NCI-H524 treated with DMSO at 0.1 percent for 48 hours (cell line): ENCODE measurements around the gene MORC4.

Experiments used
- DNase-seq: peaks from one replicate; lab custom pipeline; 2025; lab: John Stamatoyannopoulos, UW

Gene MORC4

GRCh38 chrX:106952988-106953387, 47.0 kb downstream of the MORC4 start:
- DNase-seq = no peak

DNA sequence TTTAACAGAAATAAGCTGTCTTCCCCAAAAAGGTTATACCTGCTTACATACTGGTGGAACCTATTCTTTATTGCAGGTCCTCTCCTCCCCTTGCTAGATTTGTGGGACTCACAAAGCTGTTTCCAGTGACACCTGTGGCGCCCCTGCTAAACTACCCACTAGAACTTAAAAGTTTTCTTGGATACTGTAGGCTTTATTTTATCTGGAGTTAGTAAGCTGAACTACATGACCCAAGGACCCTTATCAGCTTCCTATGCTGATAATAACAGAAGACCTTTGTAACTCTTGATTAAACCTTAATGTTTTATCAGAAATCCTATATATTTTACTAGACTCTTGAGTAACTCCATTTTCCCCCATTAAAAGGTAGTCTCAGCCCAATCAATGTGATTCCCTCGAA, 47.5 kb downstream of the MORC4 start:
- DNase-seq = no peak

- no peak for DNase-seq
Observed at GRCh38 chrX:106952089-106952488, 47.9 kb downstream of the MORC4 start.

DNA sequence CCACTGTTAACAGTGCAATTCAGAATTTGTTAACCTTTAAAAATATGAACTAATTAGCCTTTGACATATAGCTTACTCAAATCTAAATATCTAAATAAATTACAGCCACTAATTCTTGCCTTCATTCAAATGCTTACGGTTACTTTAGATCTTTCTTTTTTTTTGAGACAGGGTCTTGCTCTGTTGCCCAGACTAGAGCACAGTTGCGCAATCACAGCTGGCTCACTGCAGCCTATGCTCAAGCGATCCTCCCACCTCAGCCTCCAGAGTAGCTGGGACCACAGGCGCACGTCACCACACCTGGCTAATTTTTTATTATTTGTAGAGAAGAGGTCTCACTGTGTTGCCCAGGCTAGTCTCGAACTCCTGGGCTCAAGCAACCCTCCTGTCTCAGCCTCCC, 48.8 kb downstream of the MORC4 start:
- DNase-seq = no peak

GRCh38 chrX:106950381-106950780, 49.6 kb downstream of the MORC4 start:
- DNase-seq = no peak

- no peak for DNase-seq
Observed at GRCh38 chrX:106949366-106949765, 50.6 kb downstream of the MORC4 start.

DNA sequence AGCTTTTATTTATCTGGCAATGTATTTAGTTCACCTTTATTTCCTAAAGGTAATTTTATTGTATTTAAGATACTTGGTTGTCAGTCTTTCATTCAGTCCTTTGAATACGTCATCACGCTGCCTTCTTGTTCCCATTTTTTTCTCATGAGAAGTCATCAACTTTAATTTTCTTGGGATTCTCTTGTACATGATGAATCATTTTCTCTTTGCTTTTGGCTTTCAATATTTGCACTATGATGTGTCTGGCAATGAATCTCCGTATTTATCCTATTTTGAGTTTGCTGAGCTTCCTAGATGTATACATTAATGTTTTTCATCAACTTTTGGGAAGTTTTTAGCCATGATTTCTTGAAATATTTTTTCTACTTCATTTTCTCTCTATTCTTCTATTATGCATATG, 51.4 kb downstream of the MORC4 start:
- DNase-seq = no peak

GRCh38 chrX:106946464-106946863, 53.5 kb downstream of the MORC4 start:
- DNase-seq = no peak

- DNase-seq = no peak
Observed at GRCh38 chrX:106940068-106940467, 59.9 kb downstream of the MORC4 start.

- DNase-seq = no peak
Observed at GRCh38 chrX:106939566-106939965, 60.4 kb downstream of the MORC4 start.

DNA sequence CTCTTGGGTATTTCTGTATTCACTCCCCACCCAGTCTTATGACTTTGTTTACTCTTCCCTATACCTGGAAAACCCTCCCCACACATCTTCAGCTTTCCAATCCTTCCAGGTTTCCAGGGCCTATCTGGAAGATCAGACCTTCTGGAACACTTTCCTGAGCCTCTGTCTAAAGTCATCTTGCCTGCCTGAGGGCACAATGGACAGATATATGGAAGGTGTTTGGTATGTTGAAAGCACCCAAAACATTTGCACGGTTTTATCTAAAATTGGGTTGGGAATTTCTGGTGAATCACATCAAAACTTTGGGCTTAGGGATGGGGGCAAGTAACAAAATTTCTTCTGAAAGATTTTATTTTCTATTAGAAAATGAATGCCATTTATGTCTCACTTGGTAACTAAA, 63.8 kb downstream of the MORC4 start:
- no peak for DNase-seq

GRCh38 chrX:106935175-106935574, 64.8 kb downstream of the MORC4 start:
- DNase-seq = no peak

DNA sequence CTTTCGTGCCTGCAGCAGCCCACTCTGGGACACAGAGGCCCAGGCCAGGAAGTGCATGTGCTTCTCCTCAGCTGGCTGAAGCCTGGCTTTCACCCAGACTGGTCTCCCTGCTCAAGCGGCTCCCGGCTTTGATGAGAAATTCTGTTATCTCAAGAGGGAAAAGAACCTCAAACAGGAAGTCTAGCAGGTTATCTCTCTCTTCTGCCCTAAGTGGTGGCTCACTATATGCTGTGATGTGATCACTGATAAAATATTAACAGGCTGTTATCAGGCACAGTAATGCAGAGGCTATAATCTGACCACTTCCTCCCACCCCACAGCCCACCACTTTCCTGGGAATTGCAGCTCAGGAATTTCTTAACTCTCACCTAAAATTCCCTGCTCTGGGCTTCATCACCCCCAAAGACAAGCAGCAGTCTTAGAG, 66.5 kb downstream of the MORC4 start:
- DNase-seq = no peak

- DNase-seq = no peak
Observed at GRCh38 chrX:106932960-106933537, 67.0 kb downstream of the MORC4 start.

DNA sequence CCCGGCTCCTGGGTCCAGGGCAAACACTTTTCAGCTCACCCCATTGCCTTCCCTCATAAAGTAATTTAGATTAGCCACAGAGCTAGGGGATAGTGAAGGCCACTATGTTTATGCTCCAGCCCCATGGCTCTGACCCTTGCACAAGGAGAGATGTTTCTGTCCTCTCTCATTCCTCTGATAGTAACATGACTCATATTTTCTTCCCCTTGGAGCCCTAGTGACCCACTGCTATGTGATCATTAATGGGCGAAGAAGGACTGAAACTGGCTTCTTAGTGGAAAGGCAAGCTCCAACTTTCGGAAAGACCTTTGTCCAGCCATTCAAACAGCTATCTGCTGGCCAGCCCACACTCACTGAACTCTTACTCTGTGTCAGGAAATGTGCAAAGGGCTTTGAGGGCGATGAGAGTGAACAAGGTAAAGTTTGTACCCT, 67.5 kb downstream of the MORC4 start:
- DNase-seq = no peak

GRCh38 chrX:106931831-106932491, 68.1 kb downstream of the MORC4 start:
- no peak for DNase-seq

- no peak for DNase-seq
Observed at GRCh38 chrX:106928227-106928626, 71.8 kb downstream of the MORC4 start.

DNA sequence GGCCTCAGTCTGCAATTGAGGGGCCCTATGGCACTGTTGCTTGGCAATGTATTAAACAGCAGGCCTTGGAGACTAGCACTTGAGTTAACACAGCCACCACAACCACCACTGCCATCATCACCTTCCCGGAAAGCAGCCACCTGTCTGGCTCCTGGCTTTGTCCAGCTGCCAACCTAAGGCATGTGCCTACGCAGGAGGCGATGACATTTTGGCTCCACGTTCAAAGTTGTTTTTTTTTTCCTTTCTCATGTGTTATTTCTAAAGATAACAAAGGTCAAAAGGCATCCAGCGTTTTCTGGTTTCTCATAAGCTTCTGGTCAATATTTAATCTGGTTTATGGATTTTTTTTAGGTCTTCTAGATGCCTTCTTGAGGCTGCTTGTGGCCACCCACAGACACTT, 72.3 kb downstream of the MORC4 start:
- DNase-seq = no peak

- DNase-seq = no peak
Observed at GRCh38 chrX:106927023-106927422, 73.0 kb downstream of the MORC4 start.

DNA sequence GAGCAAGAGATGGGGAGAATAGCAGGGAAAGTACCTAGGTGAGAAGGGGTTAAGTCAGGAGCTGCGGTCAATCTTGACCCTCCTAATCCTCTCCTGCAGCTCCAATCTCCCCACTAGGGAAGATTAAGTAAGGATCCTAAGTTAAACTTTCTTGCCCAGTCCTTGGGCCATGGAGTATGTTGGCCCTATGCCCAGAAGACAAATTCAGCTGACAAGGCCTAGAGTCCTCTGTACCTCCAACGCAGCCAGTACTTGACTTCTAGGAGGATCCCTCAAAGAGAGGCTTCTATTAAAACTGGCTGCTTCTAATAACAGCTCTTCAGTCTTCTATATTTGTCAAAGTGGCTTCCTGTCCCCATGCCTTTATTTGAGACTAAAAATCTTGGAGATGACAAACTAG, 78.4 kb downstream of the MORC4 start:
- no peak for DNase-seq

GRCh38 chrX:106919932-106920452, 80.0 kb downstream of the MORC4 start, which contains the start of gene CLDN2:
CLDN2 (plus strand) TSS chrX:106920402; CDS start chrX:106928229, 7,827 bp downstream.
- no peak for DNase-seq

- no peak for DNase-seq
Observed at GRCh38 chrX:106917830-106918500, 82.0 kb downstream of the MORC4 start.

DNA sequence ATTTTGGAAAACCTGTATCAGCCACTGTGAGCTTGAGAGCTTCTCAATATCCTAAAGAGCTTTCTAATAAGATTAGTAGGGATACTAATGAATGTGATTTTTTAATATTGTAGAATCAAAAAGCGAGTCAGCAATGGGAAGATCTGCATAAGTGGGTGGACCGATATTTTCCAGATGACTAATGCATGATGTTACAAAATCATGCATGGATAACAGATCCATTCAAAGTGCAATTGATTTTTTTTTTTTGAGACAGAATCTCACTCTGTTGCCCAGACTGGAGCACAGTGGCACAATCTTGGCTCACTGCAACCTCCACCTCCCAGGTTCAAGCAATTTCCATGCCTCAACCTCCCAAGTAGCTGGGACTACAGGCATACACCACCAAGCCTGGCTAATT, 87.1 kb downstream of the MORC4 start:
- DNase-seq = no peak
